ENCODE results near the gene MYO18A. TPM values are rescaled to one million over a fixed set of nuclear protein-coding genes. Genes with fewer than 3 reads are reported as not detected.

The MYO18A gene
- total RNA-seq, 4 donors from 2014 or later: 112 to 191 (median 136) TPM

GRCh38 chr17:29136998-29137730, 43.0 kb downstream of the MYO18A start:
- Histone ChIP-seq H3K9me3 (no peaks in the 10 kb centered on the region), H3K36me3 (no peaks in the 10 kb centered on the region), H3K27ac (no peak overlapping the region), H3K27me3 (no peaks in the 10 kb centered on the region), H3K4me1 (peaks cover 14 to 53% (median 24%) of the 10 kb centered on the region in 4 donors), H3K4me3 (no peak overlapping the region)
- in situ Hi-C loops (cut with MboI; ENCODE audit: low pct_ligation_motif_present in 1 of 4, low pct_unique_long_range_greater_than_20kb in 1 of 4, low sequenced_read_pairs in 3 of 4): loop anchor here in 1 of 4 donors (25.0 kb wide), 1 partner anchor 150 kb away; the partner anchor contains the start of gene NUFIP2
- no peak for DNase-seq
- intact Hi-C loops (cut with DNase I; ENCODE audit: low total_unique reads): no loop called here
- WGBS, 2 donors (ENCODE audit: low coverage in 1 of 2): 72 to 79% methylated on average over 4 to 8 of the region's 8 CpGs
- TF ChIP-seq POLR2AphosphoS5 (IDR thresholded peaks at IDR 0.05): no peak
- TF ChIP-seq EP300 (IDR thresholded peaks at IDR 0.05; ENCODE audit: low read depth): no peak
- TF ChIP-seq CTCF (IDR thresholded peaks at IDR 0.05): no peak
- TF ChIP-seq POLR2A (IDR thresholded peaks at IDR 0.05): no peak

- in situ Hi-C loops (cut with MboI; ENCODE audit: low pct_ligation_motif_present in 1 of 4, low pct_unique_long_range_greater_than_20kb in 1 of 4, low sequenced_read_pairs in 3 of 4) (loop anchor here in 1 of 4 donors (25.0 kb wide), 1 partner anchor 152 kb away; the partner anchor contains the start of gene NUFIP2), intact Hi-C loops (cut with DNase I; ENCODE audit: low total_unique reads) (no loop called here)
- DNase-seq: no peak
- TF ChIP-seq POLR2AphosphoS5 (IDR thresholded peaks at IDR 0.05): no peak
- TF ChIP-seq CTCF (IDR thresholded peaks at IDR 0.05): no peak
- TF ChIP-seq POLR2A (IDR thresholded peaks at IDR 0.05): no peak
- no peak for TF ChIP-seq EP300 (IDR thresholded peaks at IDR 0.05; ENCODE audit: low read depth)
- H3K27ac ChIP-seq: no peak overlapping the region
- peaks cover 11 to 40% (median 16%) of the 10 kb centered on the region in 4 donors for H3K4me1 ChIP-seq
- no peaks in the 10 kb centered on the region for H3K27me3 ChIP-seq
- H3K9me3 ChIP-seq: no peaks in the 10 kb centered on the region
- 46 to 58% methylated on average over 2 of the region's 2 CpGs for WGBS, 2 donors (ENCODE audit: low coverage in 1 of 2)
- no peaks in the 10 kb centered on the region for H3K36me3 ChIP-seq
- H3K4me3 ChIP-seq: no peak overlapping the region
Measured at GRCh38 chr17:29135464-29135863, 44.7 kb downstream of the MYO18A start.

- no peaks in the 10 kb centered on the region for H3K27me3 ChIP-seq
- WGBS, 2 donors (ENCODE audit: low coverage in 1 of 2): 78% methylated on average over 4 of the region's 4 CpGs; no CpG with 5 or more reads in 1 of the 2 donors
- H3K9me3 ChIP-seq: no peaks in the 10 kb centered on the region
- in situ Hi-C loops (cut with MboI; ENCODE audit: low pct_ligation_motif_present in 1 of 4, low pct_unique_long_range_greater_than_20kb in 1 of 4, low sequenced_read_pairs in 3 of 4): loop anchor here in 1 of 4 donors (25.0 kb wide), 1 partner anchor 154 kb away; the partner anchor contains the start of gene NUFIP2
- no peak for DNase-seq
- H3K27ac ChIP-seq: no peak overlapping the region
- H3K4me3 ChIP-seq: no peak overlapping the region
- no peaks in the 10 kb centered on the region for H3K36me3 ChIP-seq
- intact Hi-C loops (cut with DNase I; ENCODE audit: low total_unique reads): no loop called here
- H3K4me1 ChIP-seq: peaks cover 0 to 17% (median under 1%) of the 10 kb centered on the region in 4 donors
- TF ChIP-seq EP300 (IDR thresholded peaks at IDR 0.05; ENCODE audit: low read depth) (no peak), POLR2A (IDR thresholded peaks at IDR 0.05) (no peak), POLR2AphosphoS5 (IDR thresholded peaks at IDR 0.05) (no peak), CTCF (IDR thresholded peaks at IDR 0.05) (no peak)
Measured at GRCh38 chr17:29133121-29133713, 47.0 kb downstream of the MYO18A start.
